ENCODE measurements around the gene PLP2. TPM values are rescaled to one million over a fixed set of nuclear protein-coding genes. Genes with fewer than 3 reads are reported as not detected.

Gene PLP2
- polyA plus RNA-seq, 1 donor (not counting 4 experiments of a cell fraction or from before 2014, with no cell fraction given), result 358 TPM

GRCh38 chrX:49137492-49137891, 34.2 kb upstream of the PLP2 start:
- TF ChIP-seq, protein P1, sequence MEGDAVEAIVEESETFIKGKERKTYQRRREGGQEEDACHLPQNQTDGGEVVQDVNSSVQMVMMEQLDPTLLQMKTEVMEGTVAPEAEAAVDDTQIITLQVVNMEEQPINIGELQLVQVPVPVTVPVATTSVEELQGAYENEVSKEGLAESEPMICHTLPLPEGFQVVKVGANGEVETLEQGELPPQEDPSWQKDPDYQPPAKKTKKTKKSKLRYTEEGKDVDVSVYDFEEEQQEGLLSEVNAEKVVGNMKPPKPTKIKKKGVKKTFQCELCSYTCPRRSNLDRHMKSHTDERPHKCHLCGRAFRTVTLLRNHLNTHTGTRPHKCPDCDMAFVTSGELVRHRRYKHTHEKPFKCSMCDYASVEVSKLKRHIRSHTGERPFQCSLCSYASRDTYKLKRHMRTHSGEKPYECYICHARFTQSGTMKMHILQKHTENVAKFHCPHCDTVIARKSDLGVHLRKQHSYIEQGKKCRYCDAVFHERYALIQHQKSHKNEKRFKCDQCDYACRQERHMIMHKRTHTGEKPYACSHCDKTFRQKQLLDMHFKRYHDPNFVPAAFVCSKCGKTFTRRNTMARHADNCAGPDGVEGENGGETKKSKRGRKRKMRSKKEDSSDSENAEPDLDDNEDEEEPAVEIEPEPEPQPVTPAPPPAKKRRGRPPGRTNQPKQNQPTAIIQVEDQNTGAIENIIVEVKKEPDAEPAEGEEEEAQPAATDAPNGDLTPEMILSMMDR (optimal IDR thresholded peaks at IDR 0.05 in 1 of 3, IDR thresholded peaks at IDR 0.05 in 1 of 3, conservative IDR thresholded peaks at IDR 0.05 in 1 of 3; ENCODE audit: extremely low read depth in 1 of 3, insufficient read depth in 2 of 3, low read length in 3 of 3), result no peak
- TF ChIP-seq EZH2 (IDR thresholded peaks at IDR 0.05; ENCODE audit: low read length), result no peak
- Histone ChIP-seq H2AFZ (ENCODE audit: control insufficient read depth, low read length) (no peak overlapping the region), H3K9ac (ENCODE audit: control insufficient read depth, extremely low read depth, insufficient read depth, low read length) (no peak overlapping the region), H4K20me1 (ENCODE audit: control insufficient read depth, extremely low read depth, insufficient read depth, low read length) (no peaks in the 10 kb centered on the region), H3K9me1 (ENCODE audit: control insufficient read depth, extremely low read depth, insufficient read depth, low read length) (no peaks in the 10 kb centered on the region), H3K4me2 (ENCODE audit: control insufficient read depth, extremely low read depth, insufficient read depth, low read depth, low read length) (no peak overlapping the region), H3K9me3 (ENCODE audit: control insufficient read depth, low read depth, low read length) (peaks cover 5% of the 10 kb centered on the region), H3K79me2 (ENCODE audit: control insufficient read depth, insufficient read depth, low read length) (no peaks in the 10 kb centered on the region), H3K27ac (ENCODE audit: control insufficient read depth, insufficient read depth, low read length) (no peak overlapping the region), H3K27me3 (ENCODE audit: control insufficient read depth, extremely low read depth, insufficient read depth, low read length) (no peaks in the 10 kb centered on the region), H3K36me3 (ENCODE audit: control insufficient read depth in 2 of 2, extremely low read depth in 1 of 2, insufficient read depth in 2 of 2, low read length in 2 of 2) (no peaks in the 10 kb centered on the region), H3K4me1 (ENCODE audit: control insufficient read depth, extremely low read depth, insufficient read depth, low read length) (no peaks in the 10 kb centered on the region), H3K4me3 (ENCODE audit: control insufficient read depth in 2 of 3, extremely low read depth in 1 of 3, insufficient read depth in 2 of 3, low read depth in 1 of 3, low read length in 3 of 3) (no peak overlapping the region)
- DNase-seq (ENCODE audit: low read depth, low spot score), result no peak
- FAIRE-seq, result no peak
- dilution Hi-C loops (cut with MboI; ENCODE audit: extremely low pct_ligation_motif_present, low sequenced_read_pairs), result no loop called here

GRCh38 chrX:49139713-49140112, 32.0 kb upstream of the PLP2 start:
- H3K36me3 ChIP-seq (ENCODE audit: control insufficient read depth in 2 of 2, extremely low read depth in 1 of 2, insufficient read depth in 2 of 2, low read length in 2 of 2), result no peaks in the 10 kb centered on the region
- no peaks in the 10 kb centered on the region for H4K20me1 ChIP-seq (ENCODE audit: control insufficient read depth, extremely low read depth, insufficient read depth, low read length)
- peaks cover 5% of the 10 kb centered on the region for H3K9me3 ChIP-seq (ENCODE audit: control insufficient read depth, low read depth, low read length)
- H3K79me2 ChIP-seq (ENCODE audit: control insufficient read depth, insufficient read depth, low read length), result no peaks in the 10 kb centered on the region
- no peaks in the 10 kb centered on the region for H3K9me1 ChIP-seq (ENCODE audit: control insufficient read depth, extremely low read depth, insufficient read depth, low read length)
- FAIRE-seq (no peak), DNase-seq (ENCODE audit: low read depth, low spot score) (no peak)
- no peak overlapping the region for H3K4me2 ChIP-seq (ENCODE audit: control insufficient read depth, extremely low read depth, insufficient read depth, low read depth, low read length)
- no peaks in the 10 kb centered on the region for H3K4me1 ChIP-seq (ENCODE audit: control insufficient read depth, extremely low read depth, insufficient read depth, low read length)
- dilution Hi-C loops (cut with MboI; ENCODE audit: extremely low pct_ligation_motif_present, low sequenced_read_pairs), result no loop called here
- no peak overlapping the region for H3K27ac ChIP-seq (ENCODE audit: control insufficient read depth, insufficient read depth, low read length)
- no peak for TF ChIP-seq EZH2 (IDR thresholded peaks at IDR 0.05; ENCODE audit: low read length)
- TF ChIP-seq, protein P1 (optimal IDR thresholded peaks at IDR 0.05 in 1 of 3, IDR thresholded peaks at IDR 0.05 in 1 of 3, conservative IDR thresholded peaks at IDR 0.05 in 1 of 3; ENCODE audit: extremely low read depth in 1 of 3, insufficient read depth in 2 of 3, low read length in 3 of 3), result no peak
- H2AFZ ChIP-seq (ENCODE audit: control insufficient read depth, low read length), result no peak overlapping the region
- H3K9ac ChIP-seq (ENCODE audit: control insufficient read depth, extremely low read depth, insufficient read depth, low read length), result no peak overlapping the region
- no peak overlapping the region for H3K4me3 ChIP-seq (ENCODE audit: control insufficient read depth in 2 of 3, extremely low read depth in 1 of 3, insufficient read depth in 2 of 3, low read depth in 1 of 3, low read length in 3 of 3)
- H3K27me3 ChIP-seq (ENCODE audit: control insufficient read depth, extremely low read depth, insufficient read depth, low read length), result no peaks in the 10 kb centered on the region

Measured in keratinocyte (primary cell).